D721Med (cell line): ENCODE measurements around the gene ANO2.

Experiments used
- DNase-seq: peaks from one replicate; pipeline ENCODE4 v3.0.0; 2011; ENCODE audit warnings: low spot score; ENCODE audit not compliant: insufficient read length
- FAIRE-seq: peaks from 2 replicates; lab custom pipeline; 2011; peaks lifted over from hg19 to GRCh38; lab: Jason Lieb, UNC
- CTCF ChIP-seq: IDR thresholded peaks from 2 replicates; pipeline ENCODE4 v1.5.1; 2012; ENCODE audit warnings: mild to moderate bottlenecking, control low read depth; ENCODE audit not compliant: insufficient read depth; ENCODE audit errors: missing control alignments

ANO2 gene

GRCh38 chr12:5982106-5982505 lies 37.0 kb upstream of the ANO2 start:
- FAIRE-seq (no peak), DNase-seq (no peak)
- no peak for TF ChIP-seq CTCF

- FAIRE-seq (no peak), DNase-seq (no peak)
- TF ChIP-seq CTCF: no peak
These were observed 32.5 kb upstream of the ANO2 start for GRCh38 chr12:5977556-5977955.

- no peak for FAIRE-seq
These were observed 31.7 kb upstream of the ANO2 start for GRCh38 chr12:5976711-5977110.

GRCh38 chr12:5976196-5976595 lies 31.1 kb upstream of the ANO2 start:
- no peak for TF ChIP-seq CTCF
- no peak for DNase-seq
- no peak for FAIRE-seq

More at GRCh38 chr12:5976711-5977110, 31.7 kb upstream of the ANO2 start:
- DNase-seq: no peak
- no peak for TF ChIP-seq CTCF

GRCh38 chr12:5973461-5974115 lies 28.5 kb upstream of the ANO2 start:
- no peak for FAIRE-seq
- TF ChIP-seq CTCF: no peak
- no peak for DNase-seq

- TF ChIP-seq CTCF: no peak
- DNase-seq (no peak), FAIRE-seq (no peak)
These were observed 27.3 kb upstream of the ANO2 start for GRCh38 chr12:5972387-5972786.

GRCh38 chr12:5971194-5971850 lies 26.3 kb upstream of the ANO2 start:
- FAIRE-seq (no peak), DNase-seq (no peak)
- TF ChIP-seq CTCF: no peak
